NOMO-1 treated with dmso at 0.1 percent for 144 hours (cell line): ENCODE data around the gene ASAP2.
A peak's percentile ranks its signal among the peaks of the same experiment; 100 is the strongest.

Source experiments
- DNase-seq: peaks from one replicate; lab custom pipeline; 2025; ENCODE audit not compliant: unreplicated experiment; lab: John Stamatoyannopoulos, UW

Gene ASAP2

GRCh38 chr2:9179572-9180201 is 26.9 kb upstream of the ASAP2 start:
- no peak for DNase-seq

DNA sequence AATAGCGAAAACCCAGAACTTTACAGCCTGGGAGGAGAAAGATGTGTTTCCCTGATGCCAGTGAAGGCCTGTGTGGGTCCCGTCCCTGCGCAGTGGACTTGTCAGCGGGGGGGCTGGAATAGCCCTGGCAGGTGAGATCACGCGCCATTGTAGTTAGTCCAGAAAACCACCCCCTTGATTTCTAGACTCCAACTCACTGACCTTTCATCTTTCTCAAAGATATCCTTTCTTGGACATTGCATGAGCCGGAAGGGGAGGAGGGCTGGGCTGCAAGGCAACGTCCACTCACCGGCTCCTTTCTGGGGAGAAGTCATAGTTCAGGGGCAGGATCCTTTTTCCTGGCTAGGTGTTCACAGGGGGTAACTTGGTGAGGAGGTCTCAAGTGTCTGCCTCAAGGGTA is 22.3 kb upstream of the ASAP2 start:
- DNase-seq, result no peak

GRCh38 chr2:9187620-9188214 is 18.9 kb upstream of the ASAP2 start:
- no peak for DNase-seq

DNA sequence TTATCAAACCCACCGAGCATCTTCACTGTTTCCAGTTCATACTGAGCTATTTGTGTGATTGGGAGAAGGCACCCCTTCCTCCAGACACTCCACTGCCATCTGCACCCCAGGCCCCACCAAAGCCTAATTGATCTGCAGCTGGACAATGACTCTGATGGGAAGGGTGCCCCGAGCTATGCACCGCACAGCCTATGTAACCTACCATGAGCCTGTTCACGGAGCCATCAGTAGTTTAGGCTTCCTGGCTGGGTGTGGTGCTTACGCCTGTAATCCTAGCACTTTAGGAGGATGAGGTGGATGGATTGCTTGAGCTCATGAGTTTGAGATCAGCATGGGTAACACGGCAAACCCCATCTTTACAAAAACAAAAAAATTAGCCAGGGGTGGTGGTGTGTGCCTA is 17.8 kb upstream of the ASAP2 start:
- DNase-seq, result no peak

DNA sequence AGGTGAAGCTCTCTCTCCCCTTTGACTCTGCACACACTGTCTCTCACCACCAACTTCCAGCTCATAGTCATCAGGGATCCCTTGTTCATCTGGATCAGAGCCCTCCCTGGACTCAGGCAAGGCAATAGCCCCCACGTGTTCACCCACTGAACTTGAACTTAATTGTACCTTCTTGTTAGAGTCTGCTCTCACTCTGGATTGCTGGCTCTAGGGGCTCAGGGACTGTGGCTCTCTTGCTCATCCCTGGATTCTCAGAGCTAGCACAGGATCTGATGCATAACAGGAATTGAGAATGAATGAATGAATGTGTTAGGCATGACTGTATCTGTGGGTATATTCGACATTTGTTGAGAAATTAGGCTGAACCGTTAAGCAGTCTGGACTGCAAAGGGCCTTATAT is 16.7 kb upstream of the ASAP2 start:
- DNase-seq, result no peak

- no peak for DNase-seq
These were observed 15.6 kb upstream of the ASAP2 start for GRCh38 chr2:9191041-9191481.

GRCh38 chr2:9192712-9193111 is 13.9 kb upstream of the ASAP2 start:
- DNase-seq, result no peak

GRCh38 chr2:9194352-9194751 is 12.3 kb upstream of the ASAP2 start:
- DNase-seq, result no peak

- DNase-seq, result no peak
These were observed 10.0 kb upstream of the ASAP2 start for GRCh38 chr2:9196637-9197036.

GRCh38 chr2:9197916-9198315 is 8.7 kb upstream of the ASAP2 start:
- DNase-seq, result no peak

DNA sequence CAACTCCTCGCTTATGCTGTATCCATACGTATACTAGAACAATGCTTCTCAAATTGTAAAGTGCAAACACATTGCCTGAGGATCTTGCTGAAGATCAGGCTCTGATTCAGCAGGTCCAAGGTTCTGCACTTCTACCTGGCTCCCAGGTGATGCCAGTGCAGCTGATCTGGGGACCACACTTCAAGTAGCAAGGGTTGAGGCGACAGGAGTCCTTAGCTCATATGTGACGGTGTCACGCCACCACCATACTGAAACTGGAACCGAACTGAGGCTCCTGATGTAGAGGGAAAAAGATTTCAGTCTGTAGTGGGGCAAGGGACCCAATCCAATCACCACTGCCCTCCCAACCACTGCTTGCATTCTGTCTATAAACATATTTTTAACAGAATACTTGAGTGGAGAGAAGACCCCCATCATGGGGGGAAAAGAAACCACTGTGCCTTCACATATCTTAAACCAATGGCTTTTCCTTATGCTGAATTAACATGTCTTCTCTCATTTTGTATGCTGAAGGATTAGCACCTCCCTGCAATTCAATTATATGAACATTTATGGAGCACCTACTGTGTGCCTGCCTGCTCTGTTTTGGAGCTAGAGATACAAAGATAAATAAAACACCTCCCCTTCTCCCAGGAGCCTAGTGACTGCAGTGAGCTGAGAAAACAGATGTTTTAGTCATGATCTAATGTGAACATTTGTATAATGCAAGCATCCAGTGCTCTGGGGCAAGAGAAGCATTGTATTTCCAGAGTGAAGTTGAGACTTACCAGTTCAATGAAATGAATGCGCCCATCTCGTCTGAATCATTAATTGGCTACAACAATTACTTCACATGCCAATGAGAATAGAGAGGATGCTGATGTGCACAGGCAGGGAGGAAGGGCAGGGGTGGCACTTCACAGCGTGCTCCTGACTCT is 6.6 kb upstream of the ASAP2 start:
- DNase-seq, result no peak

DNA sequence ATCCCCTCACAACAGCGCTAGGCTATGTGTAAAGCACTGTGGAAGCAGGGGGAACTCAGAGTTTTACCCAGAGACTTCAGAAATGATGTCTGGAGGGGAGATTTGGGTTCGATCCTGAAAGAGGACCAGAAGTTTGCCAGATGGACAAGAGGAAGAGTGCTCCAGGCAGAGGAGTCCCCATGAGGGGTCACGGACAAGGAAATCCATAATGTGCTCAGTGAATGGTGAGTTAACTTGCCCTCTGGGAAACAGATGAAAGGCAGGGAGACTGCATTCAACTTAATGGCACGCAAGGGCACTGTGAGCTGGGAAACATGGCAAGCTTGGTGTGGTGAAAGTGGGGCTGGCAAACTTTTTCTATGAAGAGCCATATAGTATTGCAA is 6.0 kb upstream of the ASAP2 start:
- DNase-seq, result no peak

GRCh38 chr2:9201185-9201891 is 5.3 kb upstream of the ASAP2 start:
- DNase-seq, result no peak

GRCh38 chr2:9203006-9203405 is 3.6 kb upstream of the ASAP2 start:
- DNase-seq, result no peak

- no peak for DNase-seq
These were observed 2.7 kb upstream of the ASAP2 start for GRCh38 chr2:9203876-9204275.

GRCh38 chr2:9204939-9205338 is 1.7 kb upstream of the ASAP2 start:
- DNase-seq, result no peak

DNA sequence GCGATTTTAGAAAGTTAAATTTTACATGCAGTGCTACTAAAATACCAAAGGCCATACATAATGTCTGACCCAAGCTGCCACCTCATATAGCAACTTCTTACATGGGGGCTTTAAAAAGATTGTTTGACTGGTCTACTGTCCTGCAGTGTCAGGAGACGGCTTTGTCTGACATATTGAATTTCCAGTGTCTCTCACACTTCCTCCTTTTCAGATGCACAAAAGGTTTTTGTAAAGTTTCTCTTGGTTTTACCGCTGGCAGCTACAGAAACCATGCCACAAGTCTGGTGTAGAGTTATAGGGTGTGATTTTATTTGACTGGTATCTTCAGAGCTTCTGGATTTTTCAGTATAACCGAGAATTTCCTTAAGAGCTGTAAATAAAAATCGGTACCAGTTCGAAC is 1.1 kb upstream of the ASAP2 start:
- peak; percentile 16 for DNase-seq

GRCh38 chr2:9206991-9207640 is 504 bp downstream of the ASAP2 start:
- DNase-seq, result no peak

DNA sequence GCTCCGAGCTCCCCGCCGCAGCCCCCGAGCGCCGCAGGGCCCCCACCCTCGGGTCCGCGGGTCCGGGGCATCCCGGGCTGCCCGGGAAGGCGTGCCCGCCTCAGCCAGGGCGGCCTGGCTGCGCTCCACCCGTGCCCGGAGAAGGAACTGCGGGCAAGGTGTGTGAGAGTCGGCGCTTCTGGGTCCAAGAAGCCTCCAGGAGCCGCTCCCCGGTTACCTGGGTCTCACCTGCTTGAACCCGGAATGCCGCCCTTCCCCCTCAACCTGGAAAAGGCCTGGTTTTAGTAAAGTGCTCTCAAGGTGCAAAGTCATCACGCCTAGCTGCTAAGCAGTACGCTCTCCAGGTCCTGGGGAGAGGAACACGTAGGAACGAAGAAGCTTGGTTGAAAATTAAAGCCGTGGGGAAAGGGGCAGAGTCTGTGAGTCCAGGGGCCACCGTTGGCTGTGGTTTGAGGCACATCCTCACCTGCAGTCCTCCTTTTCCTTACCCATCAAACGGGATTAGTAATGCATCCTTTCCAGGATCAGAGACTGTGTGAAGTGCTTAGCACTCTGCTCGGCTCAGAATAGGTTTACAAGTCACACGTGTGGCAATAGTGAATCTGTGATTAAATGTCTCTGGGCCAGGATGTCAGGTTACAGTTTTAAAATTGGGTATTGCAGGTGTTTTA is 1.2 kb downstream of the ASAP2 start:
- DNase-seq, result peak; percentile 14

DNA sequence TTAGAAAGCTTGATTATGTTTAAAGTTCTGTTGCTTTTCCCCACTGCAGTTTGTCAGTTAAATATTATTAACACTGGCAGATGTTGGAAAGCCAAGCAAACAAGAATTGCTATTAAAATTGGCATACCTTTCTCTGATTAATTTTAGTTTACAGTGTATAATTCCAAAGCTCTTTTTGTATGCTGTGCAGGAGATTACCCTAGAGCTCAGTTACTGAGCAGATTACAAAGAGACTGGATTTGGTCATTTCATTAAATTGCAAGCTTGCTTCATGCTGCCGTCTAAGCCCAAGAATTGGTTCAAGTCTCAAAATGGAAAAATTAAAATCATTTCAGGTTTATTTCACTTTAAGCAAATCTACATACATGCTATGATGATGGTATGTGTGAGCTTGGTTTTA is 2.3 kb downstream of the ASAP2 start:
- DNase-seq, result no peak
